Kidney (tissue), 14 donors: ENCODE results near the gene OR10G3. TPM values are rescaled to one million over a fixed set of nuclear protein-coding genes. Genes with fewer than 3 reads are reported as not detected.

Experiments used
- DNase-seq, 5 donors: peaks; one replicate each; pipeline ENCODE4 v3.0.0-alpha.2; 2013 to 2020
- FAIRE-seq: peaks from 2 replicates; lab custom pipeline; 2012; peaks lifted over from hg19 to GRCh38; lab: Jason Lieb, UNC
- H3K27ac ChIP-seq, 2 donors: one replicate each; pipeline ENCODE4 v1.7.0; 2013; ENCODE audit warnings: low read depth in 2 of 2, low read length in 2 of 2, inconsistent platforms in 1 of 2
- H3K27me3 ChIP-seq: one replicate; pipeline ENCODE4 v1.7.1; 2013; ENCODE audit warnings: low read length, inconsistent platforms; ENCODE audit not compliant: control insufficient read depth, insufficient read depth
- H3K36me3 ChIP-seq, 3 donors: one replicate each; pipeline versions ENCODE4 v1.7.0 to v1.7.1; 2013; ENCODE audit warnings: low read length in 3 of 3, control low read depth in 1 of 3, inconsistent platforms in 1 of 3; ENCODE audit not compliant: insufficient read depth in 3 of 3, control insufficient read depth in 2 of 3
- H3K4me1 ChIP-seq, 3 donors: one replicate each; pipeline versions ENCODE4 v1.7.0 to v1.7.1; 2013; ENCODE audit warnings: low read length in 3 of 3, inconsistent platforms in 1 of 3, low read depth in 1 of 3; ENCODE audit not compliant: control insufficient read depth in 2 of 3, insufficient read depth in 2 of 3
- H3K4me3 ChIP-seq, 3 donors: one replicate each; pipeline versions ENCODE4 v1.7.0 to v1.8.1; 2013; ENCODE audit warnings: low read length in 3 of 3, control low read depth in 1 of 3, inconsistent platforms in 1 of 3
- H3K9ac ChIP-seq, 3 donors: one replicate each; pipeline versions ENCODE4 v1.7.0 to v1.7.1; 2013; ENCODE audit warnings: low read length in 3 of 3, control low read depth in 1 of 3, inconsistent platforms in 1 of 3
- H3K9me3 ChIP-seq, 3 donors: one replicate each; pipeline versions ENCODE4 v1.7.0 to v1.7.1; 2013; ENCODE audit warnings: low read length in 3 of 3, control low read depth in 1 of 3, inconsistent platforms in 1 of 3; ENCODE audit not compliant: control insufficient read depth in 2 of 3, insufficient read depth in 1 of 3
- intact Hi-C: fragments of 100-400 bp; cut with DNase I; formaldehyde crosslinking; loops from one replicate; pipeline ENCODE4 v1.11.1; 2022
- polyA plus RNA-seq: library from polyadenylated mRNA; stranded (reverse); fragments of 350-450 nt; fragmentation: Illumina TruSeq; extraction: RNeasy Lipid Tissue Mini Kit (QIAGEN cat#74804); gene quantifications from one replicate; pipeline ENCODE4 v1.2.3, GENCODE V29; 2014; ENCODE audit warnings: low read depth, low replicate concordance; ENCODE audit not compliant: insufficient read depth
- total RNA-seq: library from RNA; stranded (reverse); fragmentation: NEBNext Ultra II Directional; extraction: Animal tissue kit (Norgen Biotek cat#: 25700); gene quantifications from one replicate; pipeline ENCODE4 v1.2.1, GENCODE V29; 2021
- TF ChIP-seq, protein P1 (sequence below): IDR thresholded peaks from 3 replicates; pipeline ENCODE4 v1.5.1; 2012; ENCODE audit warnings: mild to moderate bottlenecking, moderate library complexity, borderline replicate concordance; ENCODE audit not compliant: insufficient read depth; ENCODE audit errors: extremely low read depth
- donor health status: control.
- donor health status: control.
- donor health status: control.
- donor health status: control.
- donor health status: control.
- donor health status: DM: yes; HTN: yes; CAD: no.
- donor health status: Normal renal cell carcinoma (clear cell type).

Gene OR10G3
- total and polyA plus RNA-seq, 2 donors from 2014 or later, result not detected

DNA sequence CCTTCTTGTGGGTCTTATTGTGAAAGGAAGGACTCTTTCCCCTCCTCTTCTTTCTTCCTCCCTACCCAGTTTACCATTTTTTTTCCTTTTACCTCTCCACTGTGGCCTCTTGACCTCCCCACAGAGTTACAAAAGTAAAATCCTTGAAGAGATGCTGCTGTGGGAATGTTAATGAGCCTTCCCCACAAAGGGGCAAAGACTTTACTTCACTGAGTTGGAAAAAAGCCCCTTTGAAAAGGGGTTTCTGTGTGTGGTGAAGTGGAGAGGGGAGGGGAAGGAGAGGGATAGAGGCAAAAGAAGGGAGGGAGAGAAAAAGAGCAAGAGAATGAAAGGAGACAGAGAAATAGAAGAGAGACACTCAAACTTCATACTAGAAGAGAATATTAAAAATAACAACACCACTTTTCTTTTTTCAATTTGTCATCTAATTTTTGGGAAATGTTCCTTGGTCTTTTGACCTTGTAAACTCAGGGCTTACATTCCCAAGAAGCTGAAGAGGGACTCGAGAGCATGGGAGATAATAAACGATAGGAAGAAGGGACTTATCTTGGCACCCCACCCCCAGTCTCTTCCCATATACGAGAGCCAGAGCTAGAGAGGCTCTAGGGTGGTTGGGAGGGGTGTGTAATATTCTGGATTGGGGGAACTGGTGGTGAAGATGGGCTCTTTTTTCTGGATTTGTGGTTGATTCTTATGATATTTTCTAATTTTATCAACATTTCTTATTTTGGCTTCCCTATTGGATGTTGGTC lies 40.5 kb downstream of the OR10G3 start:
- Histone ChIP-seq H3K9me3 (no peaks in the 10 kb centered on the region), H3K4me3 (no peak overlapping the region), H3K9ac (no peak overlapping the region), H3K27me3 (no peaks in the 10 kb centered on the region), H3K36me3 (no peaks in the 10 kb centered on the region), H3K4me1 (peaks cover 0 to 2% (median 0%) of the 10 kb centered on the region in 3 donors), H3K27ac (no peak overlapping the region)
- intact Hi-C loops, result no loop called here
- no peak for FAIRE-seq
- TF ChIP-seq, protein P1, sequence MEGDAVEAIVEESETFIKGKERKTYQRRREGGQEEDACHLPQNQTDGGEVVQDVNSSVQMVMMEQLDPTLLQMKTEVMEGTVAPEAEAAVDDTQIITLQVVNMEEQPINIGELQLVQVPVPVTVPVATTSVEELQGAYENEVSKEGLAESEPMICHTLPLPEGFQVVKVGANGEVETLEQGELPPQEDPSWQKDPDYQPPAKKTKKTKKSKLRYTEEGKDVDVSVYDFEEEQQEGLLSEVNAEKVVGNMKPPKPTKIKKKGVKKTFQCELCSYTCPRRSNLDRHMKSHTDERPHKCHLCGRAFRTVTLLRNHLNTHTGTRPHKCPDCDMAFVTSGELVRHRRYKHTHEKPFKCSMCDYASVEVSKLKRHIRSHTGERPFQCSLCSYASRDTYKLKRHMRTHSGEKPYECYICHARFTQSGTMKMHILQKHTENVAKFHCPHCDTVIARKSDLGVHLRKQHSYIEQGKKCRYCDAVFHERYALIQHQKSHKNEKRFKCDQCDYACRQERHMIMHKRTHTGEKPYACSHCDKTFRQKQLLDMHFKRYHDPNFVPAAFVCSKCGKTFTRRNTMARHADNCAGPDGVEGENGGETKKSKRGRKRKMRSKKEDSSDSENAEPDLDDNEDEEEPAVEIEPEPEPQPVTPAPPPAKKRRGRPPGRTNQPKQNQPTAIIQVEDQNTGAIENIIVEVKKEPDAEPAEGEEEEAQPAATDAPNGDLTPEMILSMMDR, result no peak
- no peak for DNase-seq

DNA sequence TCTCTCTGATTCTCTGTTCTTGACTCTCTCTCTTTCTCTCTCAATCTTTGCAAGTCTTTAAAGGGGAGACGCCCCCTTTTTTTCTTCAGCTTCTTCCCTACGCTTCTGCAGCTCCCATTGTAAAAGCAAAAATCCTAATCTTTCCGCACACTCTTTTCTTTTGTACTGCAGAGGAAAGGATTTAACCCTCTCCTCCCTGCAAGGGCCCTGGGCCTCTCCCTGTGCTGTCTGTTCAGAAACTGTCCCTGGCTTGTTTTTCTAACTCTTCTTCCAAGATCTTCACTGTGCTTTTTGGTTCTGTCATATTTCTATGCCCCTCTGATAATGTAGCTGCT lies 42.8 kb downstream of the OR10G3 start:
- H3K9me3 ChIP-seq, result no peaks in the 10 kb centered on the region
- H3K9ac ChIP-seq, result peak overlapping the region in 1 of 3 donors; percentile 37
- no peaks in the 10 kb centered on the region for H3K27me3 ChIP-seq
- H3K27ac ChIP-seq, result no peak overlapping the region
- no peak for FAIRE-seq
- TF ChIP-seq, protein P1, result no peak
- peak overlapping the region; percentile 0 to 59 (median 24) for H3K4me3 ChIP-seq
- H3K36me3 ChIP-seq, result no peaks in the 10 kb centered on the region
- peak in 1 of 5 donors; percentile 39 for DNase-seq
- H3K4me1 ChIP-seq, result peaks cover 0 to 2% (median 0%) of the 10 kb centered on the region in 3 donors
- intact Hi-C loops, result no loop called here

DNA sequence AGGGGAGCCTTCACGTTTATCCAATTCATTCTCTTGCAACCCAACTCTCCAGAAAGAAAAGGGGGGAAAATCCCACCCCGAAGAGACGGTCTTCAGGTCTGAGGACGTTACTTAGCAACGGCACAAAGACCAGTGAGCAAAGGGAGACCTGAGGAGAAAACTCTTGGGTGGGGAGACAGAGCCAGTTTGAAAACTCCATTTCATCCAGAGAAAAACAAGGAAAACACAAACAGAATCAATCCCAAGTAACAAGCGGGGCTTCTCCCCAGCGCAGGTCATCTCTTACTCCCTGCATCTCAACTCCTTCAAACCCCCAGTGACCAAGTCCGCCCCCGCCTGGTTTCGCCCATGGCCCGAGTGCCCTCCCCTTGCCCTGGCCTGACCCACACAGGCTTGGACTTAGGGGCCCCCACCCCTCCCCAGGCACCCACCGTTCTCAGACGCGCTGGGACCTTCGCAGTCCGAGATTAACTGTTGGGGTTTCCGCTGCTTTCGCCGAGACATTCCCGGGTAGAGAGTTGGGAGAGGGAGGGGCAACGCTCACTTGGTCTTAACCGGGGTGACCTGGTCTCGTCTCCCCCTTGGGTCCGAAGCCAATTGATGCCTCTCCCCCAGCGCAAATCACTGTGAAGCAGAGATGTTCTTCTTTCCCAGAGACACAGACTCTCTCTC lies 43.3 kb downstream of the OR10G3 start:
- Histone ChIP-seq H3K4me1 (peaks cover 0 to 2% (median 0%) of the 10 kb centered on the region in 3 donors), H3K9ac (peak overlapping the region in 1 of 3 donors; percentile 37), H3K27me3 (no peaks in the 10 kb centered on the region), H3K36me3 (no peaks in the 10 kb centered on the region), H3K4me3 (peak overlapping the region; percentile 0 to 59 (median 24)), H3K27ac (no peak overlapping the region), H3K9me3 (no peaks in the 10 kb centered on the region)
- TF ChIP-seq, protein P1, result no peak
- DNase-seq (peak in 4 of 5 donors; percentile 48 to 71 (median 62)), FAIRE-seq (no peak)
- intact Hi-C loops, result no loop called here
